Natural killer cell treated with Interleukin-12 subunit alpha and Interleukin-12 subunit beta and Interleukin-15 and Interleukin-18, amount 100 ng/mL, for 72 hours (primary cell): ENCODE results near the gene AKR1B15. TPM values are rescaled to one million over a fixed set of nuclear protein-coding genes. Genes with fewer than 3 reads are reported as not detected.
"Not testable (repeated sequence)": the region's sequence is repeated elsewhere in the genome, so short reads cannot be mapped to it uniquely, and the experiment has no call there.

Source experiments
- ATAC-seq, 2 donors: fragments of 150-1000 bp; cut with Tn5 transposase in 1 of 2; sonication (Bioruptor Pico), chemical (Tn5 transposase) in 1 of 2; 2 replicates each; pipeline ENCODE4 v1.10.0; 2021
- DNase-seq: peaks from one replicate; pipeline ENCODE4 v3.0.0; 2022; ENCODE audit warnings: low spot score
- H3K27ac Mint-ChIP-seq, 2 donors: 1 replicate in 1 of 2; 2 replicates in 1 of 2; pipeline ENCODE4 v1.8.0; 2022; ENCODE audit warnings: mixed read lengths in 2 of 2, mild to moderate bottlenecking in 1 of 2, moderate library complexity in 1 of 2
- H3K27me3 Mint-ChIP-seq, 2 donors: 1 replicate in 1 of 2; 2 replicates in 1 of 2; pipeline ENCODE4 v1.8.0; 2022; ENCODE audit warnings: mixed read lengths in 2 of 2
- H3K36me3 Mint-ChIP-seq: one replicate; pipeline ENCODE4 v1.8.0; 2022; ENCODE audit warnings: mixed read lengths
- H3K4me1 Mint-ChIP-seq, 2 donors: 1 replicate in 1 of 2; 2 replicates in 1 of 2; pipeline ENCODE4 v1.8.0; 2022; ENCODE audit warnings: low read depth in 2 of 2, mixed read lengths in 2 of 2, mild to moderate bottlenecking in 1 of 2
- H3K4me3 Mint-ChIP-seq: one replicate; pipeline ENCODE4 v1.8.0; 2022; ENCODE audit warnings: mixed read lengths
- H3K9me3 Mint-ChIP-seq: 2 replicates; pipeline ENCODE4 v1.8.0; 2022; ENCODE audit warnings: mixed read lengths
- total RNA-seq, 2 donors: library from RNA; stranded (reverse); gene quantifications; one replicate each; pipeline ENCODE4 v1.2.3, GENCODE V29; 2022

The AKR1B15 gene
- total RNA-seq, 2 donors from 2014 or later: not detected

DNA sequence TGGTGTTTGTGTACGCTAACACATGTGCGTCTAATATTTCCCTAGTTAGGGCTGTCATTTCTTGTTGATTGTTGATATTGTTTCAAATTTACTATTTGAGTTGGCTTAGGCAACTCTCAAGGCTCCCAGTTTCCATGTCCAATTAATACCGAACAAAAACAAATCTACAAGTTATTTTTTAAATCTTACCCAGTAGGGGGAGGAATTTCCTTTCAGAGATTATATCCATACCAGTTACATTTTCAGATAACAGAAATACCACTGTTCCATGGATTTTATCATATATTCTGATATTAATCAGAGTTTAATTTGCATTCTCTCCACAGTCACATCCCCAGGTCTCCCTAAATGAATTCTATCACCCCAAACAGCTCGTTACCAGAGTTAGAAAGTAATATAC, 28.8 kb upstream of the AKR1B15 start:
- peaks cover 19 to 42% of the 10 kb centered on the region in 2 donors for H3K27me3 Mint-ChIP-seq

GRCh38 chr7:134522601-134523000, 26.3 kb upstream of the AKR1B15 start:
- ATAC-seq: no peak
- no peaks in the 10 kb centered on the region for H3K9me3 Mint-ChIP-seq
- peaks cover 20 to 32% of the 10 kb centered on the region in 2 donors for H3K27me3 Mint-ChIP-seq
- H3K4me1 Mint-ChIP-seq: no peaks in the 10 kb centered on the region
- H3K27ac Mint-ChIP-seq: no peak overlapping the region
- H3K4me3 Mint-ChIP-seq: no peak overlapping the region
- H3K36me3 Mint-ChIP-seq: no peaks in the 10 kb centered on the region
- DNase-seq: no peak

More for the DNA sequence above, 28.8 kb upstream of the AKR1B15 start:
- ATAC-seq: no peak
- DNase-seq: no peak
- Mint-ChIP-seq H3K27ac (no peak overlapping the region), H3K4me3 (no peak overlapping the region), H3K36me3 (no peaks in the 10 kb centered on the region), H3K9me3 (no peaks in the 10 kb centered on the region), H3K4me1 (no peaks in the 10 kb centered on the region)

- peaks cover 22 to 37% of the 10 kb centered on the region in 2 donors for H3K27me3 Mint-ChIP-seq
- not testable (repeated sequence) for H3K9me3 Mint-ChIP-seq, H3K27ac Mint-ChIP-seq, H3K36me3 Mint-ChIP-seq, DNase-seq, H3K4me3 Mint-ChIP-seq, ATAC-seq, H3K4me1 Mint-ChIP-seq
Observed at GRCh38 chr7:134525449-134525848, 23.5 kb upstream of the AKR1B15 start.

- not testable (repeated sequence) for H3K36me3 Mint-ChIP-seq, DNase-seq, H3K9me3 Mint-ChIP-seq, H3K4me3 Mint-ChIP-seq, ATAC-seq, H3K27ac Mint-ChIP-seq, H3K4me1 Mint-ChIP-seq
- H3K27me3 Mint-ChIP-seq: peaks cover 22 to 37% of the 10 kb centered on the region in 2 donors
Observed at GRCh38 chr7:134526552-134527248, 22.2 kb upstream of the AKR1B15 start.

GRCh38 chr7:134527979-134528371, 20.9 kb upstream of the AKR1B15 start:
- Mint-ChIP-seq H3K9me3 (no peaks in the 10 kb centered on the region), H3K27ac (no peak overlapping the region), H3K27me3 (peaks cover 19 to 36% of the 10 kb centered on the region in 2 donors), H3K4me1 (no peaks in the 10 kb centered on the region), H3K36me3 (no peaks in the 10 kb centered on the region), H3K4me3 (no peak overlapping the region)
- ATAC-seq: no peak
- DNase-seq: no peak

- no peak overlapping the region for H3K27ac Mint-ChIP-seq
- H3K36me3 Mint-ChIP-seq: no peaks in the 10 kb centered on the region
- no peaks in the 10 kb centered on the region for H3K4me1 Mint-ChIP-seq
- DNase-seq (no peak), ATAC-seq (no peak)
- H3K9me3 Mint-ChIP-seq: no peaks in the 10 kb centered on the region
- H3K4me3 Mint-ChIP-seq: no peak overlapping the region
- peaks cover 18 to 36% of the 10 kb centered on the region in 2 donors for H3K27me3 Mint-ChIP-seq
Observed at GRCh38 chr7:134528749-134529148, 20.2 kb upstream of the AKR1B15 start.

DNA sequence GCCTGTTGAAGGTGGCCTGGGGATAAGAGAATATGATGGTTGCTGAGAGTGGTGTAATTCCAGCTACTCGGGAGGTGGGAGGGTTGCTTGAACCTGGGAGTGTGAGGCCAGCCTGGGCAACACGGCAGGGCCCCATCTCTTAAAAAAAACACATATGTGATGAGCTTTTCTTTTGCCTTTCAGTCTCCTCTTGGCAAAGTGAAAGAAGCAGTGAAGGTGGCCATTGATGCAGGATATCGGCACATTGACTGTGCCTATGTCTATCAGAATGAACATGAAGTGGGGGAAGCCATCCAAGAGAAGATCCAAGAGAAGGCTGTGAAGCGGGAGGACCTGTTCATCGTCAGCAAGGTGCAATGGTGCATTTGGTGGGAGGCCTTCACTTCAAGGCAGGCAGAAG, 18.4 kb upstream of the AKR1B15 start:
- peaks cover 13 to 28% of the 10 kb centered on the region in 2 donors for H3K27me3 Mint-ChIP-seq
- DNase-seq: no peak
- no peaks in the 10 kb centered on the region for H3K4me1 Mint-ChIP-seq
- H3K4me3 Mint-ChIP-seq: no peak overlapping the region
- no peaks in the 10 kb centered on the region for H3K36me3 Mint-ChIP-seq
- no peak overlapping the region for H3K27ac Mint-ChIP-seq
- H3K9me3 Mint-ChIP-seq: no peaks in the 10 kb centered on the region
- no peak for ATAC-seq

DNA sequence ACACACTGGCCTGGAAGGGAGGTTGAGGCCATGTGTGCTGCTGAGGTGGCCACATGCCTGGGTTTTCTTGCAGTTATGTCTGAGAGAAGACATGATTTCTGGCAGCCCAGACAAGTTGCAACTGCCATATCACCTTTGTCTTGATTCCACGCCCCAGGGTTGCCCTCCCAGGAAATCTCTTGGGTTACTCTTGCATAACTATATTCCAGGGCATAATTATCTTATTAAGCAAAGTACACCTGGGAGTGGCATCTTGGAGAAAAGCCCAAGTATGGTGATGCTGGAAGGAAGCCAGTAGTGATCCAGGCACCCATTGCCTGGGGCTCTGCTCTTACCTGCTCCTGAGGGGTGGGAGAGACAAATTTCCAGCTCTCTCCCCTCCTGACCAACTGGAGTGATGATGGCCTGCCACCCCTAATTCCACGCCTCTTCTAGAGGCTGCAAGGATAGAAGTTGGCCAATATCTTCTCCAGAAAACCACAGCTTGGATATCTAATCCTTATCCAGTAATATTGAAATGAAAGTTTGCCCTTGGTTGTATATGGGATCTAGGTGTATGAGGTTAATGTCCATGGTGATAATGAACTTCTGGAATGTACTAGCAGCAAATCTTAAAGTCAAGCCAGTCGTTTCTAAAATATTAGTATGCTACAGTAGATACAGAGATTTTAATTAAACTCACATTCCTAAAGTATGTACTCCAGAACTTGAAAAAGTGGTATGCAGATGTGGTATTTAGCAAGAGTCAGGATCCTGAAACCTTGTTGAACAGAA, 16.5 kb upstream of the AKR1B15 start:
- peaks cover 10 to 22% of the 10 kb centered on the region in 2 donors for H3K27me3 Mint-ChIP-seq
- ATAC-seq (no peak), DNase-seq (no peak)
- H3K36me3 Mint-ChIP-seq: no peaks in the 10 kb centered on the region
- no peaks in the 10 kb centered on the region for H3K4me1 Mint-ChIP-seq
- no peak overlapping the region for H3K4me3 Mint-ChIP-seq
- H3K27ac Mint-ChIP-seq: no peak overlapping the region
- H3K9me3 Mint-ChIP-seq: no peaks in the 10 kb centered on the region

DNA sequence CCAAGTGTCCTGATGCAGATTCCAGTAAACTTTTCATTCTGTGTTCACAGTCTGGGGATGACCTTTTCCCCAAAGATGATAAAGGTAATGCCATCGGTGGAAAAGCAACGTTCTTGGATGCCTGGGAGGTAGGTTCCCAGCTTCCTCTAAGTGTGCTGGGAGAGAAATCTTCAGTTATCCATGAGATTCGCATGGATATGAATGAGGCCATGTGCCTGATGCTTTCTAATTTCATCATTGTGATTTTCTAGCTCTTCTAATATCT, 16.0 kb upstream of the AKR1B15 start:
- Mint-ChIP-seq H3K27ac (no peak overlapping the region), H3K36me3 (no peaks in the 10 kb centered on the region), H3K27me3 (peaks cover 10 to 21% of the 10 kb centered on the region in 2 donors), H3K4me3 (no peak overlapping the region), H3K4me1 (no peaks in the 10 kb centered on the region), H3K9me3 (no peaks in the 10 kb centered on the region)
- ATAC-seq (no peak), DNase-seq (no peak)

- ATAC-seq: no peak
- Mint-ChIP-seq H3K4me3 (no peak overlapping the region), H3K36me3 (no peaks in the 10 kb centered on the region), H3K4me1 (no peaks in the 10 kb centered on the region), H3K27me3 (peaks cover 8 to 21% of the 10 kb centered on the region in 2 donors), H3K27ac (no peak overlapping the region), H3K9me3 (no peaks in the 10 kb centered on the region)
- DNase-seq: no peak
Observed at GRCh38 chr7:134533288-134533771, 15.6 kb upstream of the AKR1B15 start.

- Mint-ChIP-seq H3K4me3 (no peak overlapping the region), H3K36me3 (no peaks in the 10 kb centered on the region), H3K9me3 (no peaks in the 10 kb centered on the region), H3K27ac (no peak overlapping the region), H3K4me1 (no peaks in the 10 kb centered on the region), H3K27me3 (peaks cover 10 to 13% of the 10 kb centered on the region in 2 donors)
- DNase-seq: no peak
- ATAC-seq: no peak
Observed at GRCh38 chr7:134534633-134535032, 14.3 kb upstream of the AKR1B15 start.

GRCh38 chr7:134535272-134535918, 13.5 kb upstream of the AKR1B15 start:
- H3K9me3 Mint-ChIP-seq: no peaks in the 10 kb centered on the region
- DNase-seq: no peak
- H3K27me3 Mint-ChIP-seq: peaks cover 10% of the 10 kb centered on the region in 2 donors
- no peaks in the 10 kb centered on the region for H3K4me1 Mint-ChIP-seq
- H3K27ac Mint-ChIP-seq: no peak overlapping the region
- no peaks in the 10 kb centered on the region for H3K36me3 Mint-ChIP-seq
- ATAC-seq: no peak
- no peak overlapping the region for H3K4me3 Mint-ChIP-seq

DNA sequence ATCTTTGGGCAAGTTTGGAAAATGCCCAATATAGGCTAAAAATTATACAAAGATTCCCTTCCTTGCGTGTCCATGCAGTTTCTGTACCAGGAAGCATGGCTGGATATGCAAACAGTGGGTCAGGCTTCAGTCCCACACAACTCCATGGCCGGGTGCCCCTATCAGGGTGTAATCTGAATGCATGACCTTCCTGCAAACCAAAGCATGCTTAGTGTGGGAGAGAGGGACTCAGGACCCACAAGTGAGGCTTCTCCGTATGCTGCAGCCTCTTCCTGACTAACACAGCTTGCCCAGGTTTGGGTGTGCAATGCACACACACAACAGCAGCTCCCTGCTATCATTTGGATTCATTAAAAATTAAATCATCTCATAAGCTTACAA, 13.0 kb upstream of the AKR1B15 start:
- Mint-ChIP-seq H3K27me3 (peaks cover 10 to 15% of the 10 kb centered on the region in 2 donors), H3K9me3 (no peaks in the 10 kb centered on the region), H3K4me3 (no peak overlapping the region), H3K36me3 (no peaks in the 10 kb centered on the region), H3K4me1 (no peaks in the 10 kb centered on the region), H3K27ac (no peak overlapping the region)
- no peak for ATAC-seq
- DNase-seq: no peak

- H3K36me3 Mint-ChIP-seq, ATAC-seq, H3K4me1 Mint-ChIP-seq, H3K27ac Mint-ChIP-seq, DNase-seq, H3K4me3 Mint-ChIP-seq, H3K9me3 Mint-ChIP-seq: not testable (repeated sequence)
- peaks cover 10 to 19% of the 10 kb centered on the region in 2 donors for H3K27me3 Mint-ChIP-seq
Observed at GRCh38 chr7:134536558-134536957, 12.4 kb upstream of the AKR1B15 start.
